Stomach (tissue), 9 donors: ENCODE data around the gene STK39. TPM values are rescaled to one million over a fixed set of nuclear protein-coding genes. Genes with fewer than 3 reads are reported as not detected.
A peak's percentile ranks its signal among the peaks of the same experiment; 100 is the strongest.

Experiments
- DNase-seq, 2 donors: peaks; one replicate each; pipeline versions ENCODE4 v3.0.0 to v3.0.0-alpha.2; 2013 to 2019
- H3K27ac ChIP-seq, 5 donors: fragments of 200-600 bp in 4 of 5; sonication (generic) in 4 of 5; one replicate each; pipeline ENCODE4 v1.5.1; 2013 to 2019; ENCODE audit warnings: mild to moderate bottlenecking in 1 of 5, moderate library complexity in 1 of 5
- H3K27me3 ChIP-seq, 3 donors: fragments of 200-600 bp; sonication (generic); one replicate each; pipeline ENCODE4 v1.5.1; 2017 to 2019; ENCODE audit warnings: mixed run types in 1 of 3
- H3K36me3 ChIP-seq, 4 donors: fragments of 200-600 bp; sonication (generic); 1 replicate in 3 of 4; 2 replicates in 1 of 4; pipeline ENCODE4 v1.5.1; 2016 to 2019
- H3K4me1 ChIP-seq, 4 donors: fragments of 200-600 bp; sonication (generic); one replicate each; pipeline ENCODE4 v1.5.1; 2016 to 2019
- H3K4me3 ChIP-seq, 4 donors: fragments of 200-600 bp; sonication (generic) in 3 of 4; one replicate each; pipeline ENCODE4 v1.5.1; 2016 to 2019; ENCODE audit warnings: mild to moderate bottlenecking in 1 of 4
- H3K9me3 ChIP-seq, 4 donors: fragments of 200-600 bp; sonication (generic); one replicate each; pipeline ENCODE4 v1.5.1; 2016 to 2019
- CTCF ChIP-seq, 7 experiments: fragments of 450-650 bp in 4 of 7; fragments of 200-600 bp in 3 of 7; sonication (generic) in 3 of 7; IDR thresholded peaks; one replicate each; pipeline ENCODE4 v1.5.1; 2016 to 2019; ENCODE audit warnings: antibody characterized with exemption in 7 of 7, control low read depth in 2 of 7, mild to moderate bottlenecking in 1 of 7
- EP300 ChIP-seq: sonication (generic); formaldehyde crosslinking; IDR thresholded peaks from one replicate; pipeline ENCODE4 v1.6.1; 2017; ENCODE audit warnings: antibody characterized with exemption
- POLR2A ChIP-seq, 4 donors: fragments of 450-650 bp; IDR thresholded peaks; one replicate each; pipeline ENCODE4 v1.6.1; 2016; ENCODE audit warnings: antibody characterized with exemption in 4 of 4, control low read depth in 2 of 4, mild to moderate bottlenecking in 1 of 4, moderate library complexity in 1 of 4
- POLR2AphosphoS5 ChIP-seq, 3 donors: sonication (generic); formaldehyde crosslinking; IDR thresholded peaks; one replicate each; pipeline ENCODE4 v1.6.1; 2016; ENCODE audit warnings: antibody characterized with exemption in 3 of 3
- WGBS, 5 donors: extraction: QIAGEN DNeasy Blood & Tissue Kit in 3 of 5; methylation state at CpG; one replicate each; pipeline versions ENCODE4 v1.1.5 to v1.1.7; 2013 to 2018; 5-methylcytosine and 5-hydroxymethylcytosine counted together
- intact Hi-C: fragments of 100-400 bp; cut with DNase I; formaldehyde crosslinking; loops from one replicate; pipeline ENCODE4 v1.15.1; 2023; ENCODE audit warnings: low total_unique reads
- polyA plus RNA-seq, 3 donors: library from polyadenylated mRNA; stranded (reverse); fragments of 200-250 nt; gene quantifications; one replicate each; pipeline ENCODE4 v1.2.3, GENCODE V29; 2013
- total RNA-seq, 5 donors: library from RNA; depleted of rRNA; stranded (reverse); fragments of >200 nt; gene quantifications; one replicate each; pipeline versions ENCODE4 v1.1.0 to v1.2.3, GENCODE V29; 2014 to 2016
- donor health status: healthy with polysubstance abuse.
- donor health status: Bipolar disorder and iron deficiency.
- donor health status: healthy.

Gene STK39
- total and polyA plus RNA-seq, 8 donors, result 18.3 to 60.7 (median 33.3) TPM

- no peaks in the 10 kb centered on the region for H3K27me3 ChIP-seq
- H3K9me3 ChIP-seq, result no peaks in the 10 kb centered on the region
- H3K4me1 ChIP-seq, result peaks cover 0 to 7% (median 3%) of the 10 kb centered on the region in 4 donors
- DNase-seq, result no peak
- no peak for TF ChIP-seq EP300
- no peak for TF ChIP-seq POLR2A (IDR thresholded peaks at IDR 0.05)
- TF ChIP-seq CTCF (IDR thresholded peaks at IDR 0.05), result no peak
- no peak for TF ChIP-seq POLR2AphosphoS5 (IDR thresholded peaks at IDR 0.05)
- H3K4me3 ChIP-seq, result no peak overlapping the region
- H3K27ac ChIP-seq, result no peak overlapping the region
- 42 to 58% (median 47%) methylated on average over 2 of the region's 2 CpGs for WGBS, 5 donors
- intact Hi-C loops, result no loop called here
- peaks cover 0 to 37% (median 32%) of the 10 kb centered on the region in 4 donors for H3K36me3 ChIP-seq
Observed at GRCh38 chr2:168059758-168060157, 187.6 kb downstream of the STK39 start.

- intact Hi-C loops, result no loop called here
- no peaks in the 10 kb centered on the region for H3K27me3 ChIP-seq
- H3K36me3 ChIP-seq, result peaks cover 0 to 34% (median 21%) of the 10 kb centered on the region in 4 donors
- TF ChIP-seq POLR2A (IDR thresholded peaks at IDR 0.05), result no peak
- TF ChIP-seq POLR2AphosphoS5 (IDR thresholded peaks at IDR 0.05), result no peak
- no peak for TF ChIP-seq CTCF (IDR thresholded peaks at IDR 0.05)
- TF ChIP-seq EP300, result no peak
- 90 to 97% (median 93%) methylated on average over 3 of the region's 3 CpGs for WGBS, 5 donors
- H3K4me1 ChIP-seq, result peaks cover 0 to 7% (median 3%) of the 10 kb centered on the region in 4 donors
- no peaks in the 10 kb centered on the region for H3K9me3 ChIP-seq
- no peak overlapping the region for H3K27ac ChIP-seq
- H3K4me3 ChIP-seq, result no peak overlapping the region
- DNase-seq, result no peak
Observed at GRCh38 chr2:168058675-168059074, 188.7 kb downstream of the STK39 start.

GRCh38 chr2:168056242-168056787 lies 191.1 kb downstream of the STK39 start:
- DNase-seq, result peak; percentile 35 to 48
- TF ChIP-seq POLR2AphosphoS5 (IDR thresholded peaks at IDR 0.05), result peak in 1 of 3 donors; percentile 26
- TF ChIP-seq CTCF (IDR thresholded peaks at IDR 0.05), result no peak
- no peak for TF ChIP-seq EP300
- TF ChIP-seq POLR2A (IDR thresholded peaks at IDR 0.05), result no peak
- H3K4me3 ChIP-seq, result no peak overlapping the region
- peak overlapping the region in 2 of 5 donors; percentile 30 to 67 for H3K27ac ChIP-seq
- H3K9me3 ChIP-seq, result no peaks in the 10 kb centered on the region
- H3K4me1 ChIP-seq, result peaks cover 0 to 7% (median under 1%) of the 10 kb centered on the region in 4 donors
- H3K36me3 ChIP-seq, result peaks cover 0 to 21% (median 9%) of the 10 kb centered on the region in 4 donors
- intact Hi-C loops, result no loop called here
- H3K27me3 ChIP-seq, result no peaks in the 10 kb centered on the region
- WGBS, 5 donors, result 44 to 74% (median 60%) methylated on average over 9 of the region's 9 CpGs

- H3K36me3 ChIP-seq, result peaks cover 0 to 24% (median 15%) of the 10 kb centered on the region in 4 donors
Observed at GRCh38 chr2:168054657-168055056, 192.7 kb downstream of the STK39 start.

More at GRCh38 chr2:168054657-168055056, 192.7 kb downstream of the STK39 start:
- H3K4me1 ChIP-seq, result no peaks in the 10 kb centered on the region
- no peaks in the 10 kb centered on the region for H3K27me3 ChIP-seq
- no peak overlapping the region for H3K4me3 ChIP-seq
- no peak for DNase-seq
- no peaks in the 10 kb centered on the region for H3K9me3 ChIP-seq
- intact Hi-C loops, result no loop called here
- 83 to 86% (median 84%) methylated on average over 5 of the region's 5 CpGs for WGBS, 5 donors
- H3K27ac ChIP-seq, result no peak overlapping the region
- TF ChIP-seq POLR2AphosphoS5 (IDR thresholded peaks at IDR 0.05), result no peak
- no peak for TF ChIP-seq EP300
- TF ChIP-seq POLR2A (IDR thresholded peaks at IDR 0.05), result no peak
- TF ChIP-seq CTCF (IDR thresholded peaks at IDR 0.05), result no peak
